Breast epithelium (tissue), 3 donors: Measurements from ENCODE around the gene PRR5L.

Experiments
- CTCF ChIP-seq, 3 donors: fragments of 450-650 bp; IDR thresholded peaks; one replicate each; pipeline ENCODE4 v1.5.1; 2016 to 2017; ENCODE audit warnings: antibody characterized with exemption in 3 of 3, mild to moderate bottlenecking in 3 of 3, moderate library complexity in 3 of 3
- POLR2AphosphoS5 ChIP-seq, 3 donors: sonication (generic); formaldehyde crosslinking; IDR thresholded peaks; one replicate each; pipeline ENCODE4 v1.6.1; 2017; ENCODE audit warnings: antibody characterized with exemption in 3 of 3

DNA sequence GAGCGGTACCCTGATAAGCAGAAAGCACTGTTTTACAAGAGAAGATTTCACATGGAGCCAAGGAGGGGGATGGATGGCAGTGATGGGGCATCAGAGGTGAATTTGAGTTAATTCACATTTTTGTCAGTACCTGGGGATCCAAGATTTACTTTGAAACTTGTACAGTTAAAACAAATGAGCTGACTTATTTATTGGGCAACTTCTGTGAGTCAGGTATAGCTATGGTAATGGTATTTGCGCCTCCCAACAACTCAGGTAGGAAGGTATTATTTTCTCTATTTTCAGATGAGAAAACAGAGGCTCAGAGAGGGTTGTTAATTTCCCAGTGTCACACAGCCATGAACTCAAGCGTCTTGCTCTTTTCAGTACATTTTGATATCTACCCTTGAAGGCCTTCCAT, 83.6 kb downstream of the PRR5L start:
- TF ChIP-seq POLR2AphosphoS5 (IDR thresholded peaks at IDR 0.05) (no peak), CTCF (IDR thresholded peaks at IDR 0.05) (no peak)
